Endothelial cell of umbilical vein (primary cell): ENCODE measurements around the gene NCKAP5.

Experiments
- CTCF ChIP-seq, 2 donors: IDR thresholded peaks; 1 replicate in 1 of 2; 2 replicates in 1 of 2; pipeline ENCODE4 v1.5.1; 2011; ENCODE audit warnings: low read length in 2 of 2, mild to moderate bottlenecking in 2 of 2, moderate library complexity in 2 of 2, control low read depth in 1 of 2, inconsistent platforms in 1 of 2, low read depth in 1 of 2; ENCODE audit not compliant: insufficient read depth in 1 of 2; ENCODE audit errors: extremely low read depth in 1 of 2
- FOS ChIP-seq: IDR thresholded peaks from 2 replicates; pipeline ENCODE4 v1.6.1; 2011; ENCODE audit warnings: mild to moderate bottlenecking, low read length, moderate library complexity, borderline replicate concordance; ENCODE audit not compliant: insufficient read depth
- POLR2AphosphoS5 ChIP-seq: IDR thresholded peaks from 2 replicates; pipeline ENCODE4 v1.6.1; 2012; ENCODE audit warnings: low read depth, mild to moderate bottlenecking, control low read depth, low read length, moderate library complexity; ENCODE audit not compliant: insufficient read depth

GRCh38 chr2:132793532-132793931, 774.7 kb downstream of the NCKAP5 start:
- TF ChIP-seq CTCF (IDR thresholded peaks at IDR 0.05; ENCODE audit: extremely low read depth in 1 of 2, insufficient read depth in 1 of 2, low read depth in 1 of 2, low read length in 2 of 2) (no peak), POLR2AphosphoS5 (no peak), FOS (no peak)
